Stomach (tissue), 9 donors: ENCODE data around the gene ANAPC5. TPM values are rescaled to one million over a fixed set of nuclear protein-coding genes. Genes with fewer than 3 reads are reported as not detected.
A peak's percentile ranks its signal among the peaks of the same experiment; 100 is the strongest.
"Not testable (repeated sequence)": the region's sequence is repeated elsewhere in the genome, so short reads cannot be mapped to it uniquely, and the experiment has no call there.

Source experiments
- DNase-seq, 2 donors: peaks; one replicate each; pipeline versions ENCODE4 v3.0.0 to v3.0.0-alpha.2; 2013 to 2019
- H3K27ac ChIP-seq, 5 donors: fragments of 200-600 bp in 4 of 5; sonication (generic) in 4 of 5; one replicate each; pipeline ENCODE4 v1.5.1; 2013 to 2019; ENCODE audit warnings: mild to moderate bottlenecking in 1 of 5, moderate library complexity in 1 of 5
- H3K27me3 ChIP-seq, 3 donors: fragments of 200-600 bp; sonication (generic); one replicate each; pipeline ENCODE4 v1.5.1; 2017 to 2019; ENCODE audit warnings: mixed run types in 1 of 3
- H3K36me3 ChIP-seq, 4 donors: fragments of 200-600 bp; sonication (generic); 1 replicate in 3 of 4; 2 replicates in 1 of 4; pipeline ENCODE4 v1.5.1; 2016 to 2019
- H3K4me1 ChIP-seq, 4 donors: fragments of 200-600 bp; sonication (generic); one replicate each; pipeline ENCODE4 v1.5.1; 2016 to 2019
- H3K4me3 ChIP-seq, 4 donors: fragments of 200-600 bp; sonication (generic) in 3 of 4; one replicate each; pipeline ENCODE4 v1.5.1; 2016 to 2019; ENCODE audit warnings: mild to moderate bottlenecking in 1 of 4
- H3K9me3 ChIP-seq, 4 donors: fragments of 200-600 bp; sonication (generic); one replicate each; pipeline ENCODE4 v1.5.1; 2016 to 2019
- EP300 ChIP-seq: sonication (generic); formaldehyde crosslinking; IDR thresholded peaks from one replicate; pipeline ENCODE4 v1.6.1; 2017; ENCODE audit warnings: antibody characterized with exemption
- POLR2A ChIP-seq, 4 donors: fragments of 450-650 bp; IDR thresholded peaks; one replicate each; pipeline ENCODE4 v1.6.1; 2016; ENCODE audit warnings: antibody characterized with exemption in 4 of 4, control low read depth in 2 of 4, mild to moderate bottlenecking in 1 of 4, moderate library complexity in 1 of 4
- POLR2AphosphoS5 ChIP-seq, 3 donors: sonication (generic); formaldehyde crosslinking; IDR thresholded peaks; one replicate each; pipeline ENCODE4 v1.6.1; 2016; ENCODE audit warnings: antibody characterized with exemption in 3 of 3
- WGBS, 5 donors: extraction: QIAGEN DNeasy Blood & Tissue Kit in 3 of 5; methylation state at CpG; one replicate each; pipeline versions ENCODE4 v1.1.5 to v1.1.7; 2013 to 2018; 5-methylcytosine and 5-hydroxymethylcytosine counted together
- intact Hi-C: fragments of 100-400 bp; cut with DNase I; formaldehyde crosslinking; loops from one replicate; pipeline ENCODE4 v1.15.1; 2023; ENCODE audit warnings: low total_unique reads
- polyA plus RNA-seq, 3 donors: library from polyadenylated mRNA; stranded (reverse); fragments of 200-250 nt; gene quantifications; one replicate each; pipeline ENCODE4 v1.2.3, GENCODE V29; 2013
- total RNA-seq, 5 donors: library from RNA; depleted of rRNA; stranded (reverse); fragments of >200 nt; gene quantifications; one replicate each; pipeline versions ENCODE4 v1.1.0 to v1.2.3, GENCODE V29; 2014 to 2016
- TF ChIP-seq, protein P1 (sequence below), 7 experiments: fragments of 450-650 bp in 4 of 7; fragments of 200-600 bp in 3 of 7; sonication (generic) in 3 of 7; IDR thresholded peaks; one replicate each; pipeline ENCODE4 v1.5.1; 2016 to 2019; ENCODE audit warnings: antibody characterized with exemption in 7 of 7, control low read depth in 2 of 7, mild to moderate bottlenecking in 1 of 7
- donor health status: healthy with polysubstance abuse.
- donor health status: Bipolar disorder and iron deficiency.
- donor health status: healthy.

ANAPC5 gene
- total and polyA plus RNA-seq, 8 donors = 81.2 to 228 (median 113) TPM

DNA sequence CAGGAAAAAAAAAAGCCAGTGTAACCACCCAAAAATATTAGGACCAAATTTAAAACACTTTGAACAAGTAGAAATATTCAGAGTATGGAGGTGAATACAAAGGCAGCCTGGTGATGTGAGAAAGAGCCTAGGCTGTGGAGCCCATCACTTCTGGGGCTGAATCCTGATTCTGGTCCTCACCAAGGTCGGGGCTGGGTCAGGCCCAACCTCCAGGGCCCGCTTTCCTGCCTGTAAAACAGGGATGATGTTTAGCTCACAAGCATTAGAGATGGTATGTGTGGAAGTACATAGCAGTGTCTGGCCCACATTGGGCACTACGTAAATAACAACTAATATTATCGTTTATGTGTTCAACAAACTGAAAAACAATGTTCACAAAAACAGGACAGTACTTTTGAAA is 47.9 kb downstream of the ANAPC5 start:
- intact Hi-C loops = no loop called here

DNA sequence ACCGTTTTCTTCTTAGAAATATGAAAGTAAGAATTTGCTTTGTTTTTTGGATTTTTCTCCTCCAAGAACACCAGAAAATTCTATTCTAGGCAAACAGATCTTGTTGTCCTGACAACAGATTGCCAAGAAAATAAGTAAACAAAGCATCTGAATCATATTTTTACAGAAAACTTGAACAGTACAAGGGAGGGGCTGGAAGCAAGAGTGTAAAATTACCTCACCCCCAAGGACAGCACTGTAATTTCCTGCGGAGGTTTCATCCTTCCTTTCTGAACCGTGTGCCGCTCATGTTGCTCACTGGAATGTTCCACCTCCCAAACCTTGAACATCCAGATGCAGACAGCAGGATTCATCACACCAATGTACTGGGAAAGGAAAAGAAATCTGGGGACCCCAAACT is 50.3 kb downstream of the ANAPC5 start:
- H3K36me3 ChIP-seq = peaks cover 0 to 1% (median 0%) of the 10 kb centered on the region in 4 donors
- no peaks in the 10 kb centered on the region for H3K9me3 ChIP-seq
- H3K4me3 ChIP-seq = no peak overlapping the region
- peaks cover 3 to 22% (median 15%) of the 10 kb centered on the region in 4 donors for H3K4me1 ChIP-seq
- TF ChIP-seq POLR2A (IDR thresholded peaks at IDR 0.05) (no peak), POLR2AphosphoS5 (IDR thresholded peaks at IDR 0.05) (no peak), EP300 (no peak)
- TF ChIP-seq, protein P1, sequence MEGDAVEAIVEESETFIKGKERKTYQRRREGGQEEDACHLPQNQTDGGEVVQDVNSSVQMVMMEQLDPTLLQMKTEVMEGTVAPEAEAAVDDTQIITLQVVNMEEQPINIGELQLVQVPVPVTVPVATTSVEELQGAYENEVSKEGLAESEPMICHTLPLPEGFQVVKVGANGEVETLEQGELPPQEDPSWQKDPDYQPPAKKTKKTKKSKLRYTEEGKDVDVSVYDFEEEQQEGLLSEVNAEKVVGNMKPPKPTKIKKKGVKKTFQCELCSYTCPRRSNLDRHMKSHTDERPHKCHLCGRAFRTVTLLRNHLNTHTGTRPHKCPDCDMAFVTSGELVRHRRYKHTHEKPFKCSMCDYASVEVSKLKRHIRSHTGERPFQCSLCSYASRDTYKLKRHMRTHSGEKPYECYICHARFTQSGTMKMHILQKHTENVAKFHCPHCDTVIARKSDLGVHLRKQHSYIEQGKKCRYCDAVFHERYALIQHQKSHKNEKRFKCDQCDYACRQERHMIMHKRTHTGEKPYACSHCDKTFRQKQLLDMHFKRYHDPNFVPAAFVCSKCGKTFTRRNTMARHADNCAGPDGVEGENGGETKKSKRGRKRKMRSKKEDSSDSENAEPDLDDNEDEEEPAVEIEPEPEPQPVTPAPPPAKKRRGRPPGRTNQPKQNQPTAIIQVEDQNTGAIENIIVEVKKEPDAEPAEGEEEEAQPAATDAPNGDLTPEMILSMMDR (IDR thresholded peaks at IDR 0.05) = no peak
- H3K27me3 ChIP-seq = no peaks in the 10 kb centered on the region
- WGBS, 5 donors = 68 to 80% (median 72%) methylated on average over 4 of the region's 4 CpGs
- intact Hi-C loops = no loop called here
- DNase-seq = no peak
- peak overlapping the region in 1 of 5 donors; percentile 27 for H3K27ac ChIP-seq

More for the DNA sequence above, 47.9 kb downstream of the ANAPC5 start:
- Histone ChIP-seq H3K27ac (no peak overlapping the region), H3K9me3 (no peaks in the 10 kb centered on the region), H3K36me3 (peaks cover 11 to 25% (median 22%) of the 10 kb centered on the region in 4 donors), H3K4me1 (peaks cover 0 to 9% (median 4%) of the 10 kb centered on the region in 4 donors), H3K27me3 (no peaks in the 10 kb centered on the region), H3K4me3 (no peak overlapping the region)
- TF ChIP-seq EP300 = no peak
- no peak for TF ChIP-seq POLR2A (IDR thresholded peaks at IDR 0.05)
- TF ChIP-seq POLR2AphosphoS5 (IDR thresholded peaks at IDR 0.05) = no peak
- TF ChIP-seq, protein P1 (IDR thresholded peaks at IDR 0.05) = no peak
- 88 to 95% (median 92%) methylated on average over 4 of the region's 4 CpGs for WGBS, 5 donors
- DNase-seq = no peak

DNA sequence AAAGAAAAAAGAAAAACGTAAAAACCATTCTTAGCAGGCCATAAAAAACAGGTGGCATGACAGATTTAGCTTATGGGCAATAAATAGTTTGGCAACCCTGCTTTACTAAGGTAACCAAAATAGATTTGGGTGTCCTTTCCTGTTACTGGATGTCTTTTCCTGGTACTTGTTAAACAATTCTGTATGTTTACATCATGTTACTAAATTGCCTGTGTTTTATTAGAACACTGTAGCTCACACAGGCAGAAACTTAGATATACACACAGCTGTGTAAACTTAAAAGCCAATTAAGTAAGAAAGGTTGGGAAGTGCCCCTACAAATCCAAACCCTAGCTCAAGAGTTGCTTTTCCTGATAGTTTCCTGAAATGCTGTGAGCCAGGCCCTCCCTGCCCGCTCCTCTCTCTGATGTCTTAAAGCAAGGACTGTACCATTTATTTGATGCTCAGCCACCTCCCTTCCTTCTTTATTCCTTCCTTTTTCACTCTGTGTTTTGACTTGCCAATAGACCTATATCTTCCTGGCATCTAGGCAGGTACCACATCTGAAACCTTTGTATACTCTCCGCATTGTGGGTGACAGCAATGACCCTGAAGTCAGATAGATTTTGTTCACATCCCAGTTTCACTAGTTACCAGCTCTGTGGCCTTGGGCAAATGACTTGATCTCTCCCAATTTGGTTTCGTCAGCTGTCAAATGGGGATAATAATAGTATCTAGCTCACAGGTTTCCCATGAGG is 52.0 kb downstream of the ANAPC5 start:
- H3K4me1 ChIP-seq = peaks cover 5 to 29% (median 22%) of the 10 kb centered on the region in 4 donors
- DNase-seq = no peak
- no peak overlapping the region for H3K4me3 ChIP-seq
- TF ChIP-seq POLR2AphosphoS5 (IDR thresholded peaks at IDR 0.05) (no peak), POLR2A (IDR thresholded peaks at IDR 0.05) (no peak), EP300 (no peak)
- TF ChIP-seq, protein P1 (IDR thresholded peaks at IDR 0.05) = no peak
- H3K36me3 ChIP-seq = no peaks in the 10 kb centered on the region
- 32 to 53% (median 43%) methylated on average over 4 of the region's 4 CpGs for WGBS, 5 donors
- intact Hi-C loops = no loop called here
- H3K27me3 ChIP-seq = no peaks in the 10 kb centered on the region
- H3K27ac ChIP-seq = peak overlapping the region; percentile 15 to 58 (median 55)
- no peaks in the 10 kb centered on the region for H3K9me3 ChIP-seq

DNA sequence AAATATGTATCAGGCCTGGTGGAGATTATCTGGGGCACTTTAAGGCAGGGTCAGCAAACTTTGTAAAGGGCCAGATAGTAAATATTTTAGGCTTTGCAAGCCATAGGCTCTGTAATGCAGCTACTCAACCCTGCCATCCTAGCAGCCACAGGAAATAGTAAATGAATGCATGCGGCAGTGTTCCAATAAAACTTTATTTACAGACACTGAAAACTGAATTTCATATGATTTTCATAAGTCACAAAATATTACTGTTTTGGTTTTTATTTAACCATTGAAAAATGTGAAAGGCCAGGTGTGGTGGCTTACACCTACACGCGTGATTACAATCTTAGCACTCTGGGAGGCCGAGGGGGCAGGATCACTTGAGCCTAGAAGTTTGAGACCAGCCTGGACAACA is 52.5 kb downstream of the ANAPC5 start:
- intact Hi-C loops = no loop called here
- Histone ChIP-seq H3K36me3 (no peaks in the 10 kb centered on the region), H3K9me3 (no peaks in the 10 kb centered on the region), H3K4me3 (no peak overlapping the region), H3K4me1 (peaks cover 10 to 35% (median 28%) of the 10 kb centered on the region in 4 donors), H3K27ac (peak overlapping the region in 4 of 5 donors; percentile 23 to 58 (median 55)), H3K27me3 (no peaks in the 10 kb centered on the region)
- 59 to 79% (median 76%) methylated on average over 4 of the region's 4 CpGs for WGBS, 5 donors
- DNase-seq = no peak
- TF ChIP-seq, protein P1 (IDR thresholded peaks at IDR 0.05) = no peak
- no peak for TF ChIP-seq EP300
- no peak for TF ChIP-seq POLR2AphosphoS5 (IDR thresholded peaks at IDR 0.05)
- no peak for TF ChIP-seq POLR2A (IDR thresholded peaks at IDR 0.05)

DNA sequence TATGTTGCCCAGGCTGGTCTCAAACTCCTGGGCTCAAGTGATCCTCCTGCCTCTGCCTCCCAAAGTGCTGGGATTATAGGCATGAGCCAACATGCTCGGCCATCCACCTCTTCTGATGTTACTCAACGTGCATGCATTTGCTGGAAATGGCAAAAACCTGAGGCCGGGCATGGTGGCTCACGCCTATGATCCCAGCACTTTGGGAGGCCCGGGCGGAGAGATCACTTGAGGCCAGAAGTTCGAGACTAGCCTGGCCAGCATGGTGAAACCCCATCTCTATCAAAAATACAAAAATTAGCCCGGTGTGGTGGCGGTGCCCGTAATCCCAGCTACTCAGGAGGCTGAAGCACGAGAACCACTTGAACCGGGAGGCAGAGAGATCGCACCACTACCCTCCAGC is 53.8 kb downstream of the ANAPC5 start:
- intact Hi-C loops, H3K27me3 ChIP-seq, H3K4me3 ChIP-seq, H3K9me3 ChIP-seq, DNase-seq, H3K36me3 ChIP-seq: not testable (repeated sequence)
- 94 to 99% (median 97%) methylated on average over 13 of the region's 13 CpGs for WGBS, 5 donors
- H3K27ac ChIP-seq = peak overlapping the region in 2 of 5 donors; percentile 92 to 96
- peaks cover 14 to 47% (median 35%) of the 10 kb centered on the region in 4 donors for H3K4me1 ChIP-seq
